GM18858 (cell line): ENCODE measurements around the gene TBC1D20.
"Not testable (repeated sequence)": the region's sequence is repeated elsewhere in the genome, so short reads cannot be mapped to it uniquely, and the experiment has no call there.

Experiments
- ATAC-seq: cut with Tn5 transposase; IDR thresholded peaks from one replicate; pipeline ENCODE4 v1.9.1; 2021; ENCODE audit not compliant: unreplicated experiment

The TBC1D20 gene, protein sequence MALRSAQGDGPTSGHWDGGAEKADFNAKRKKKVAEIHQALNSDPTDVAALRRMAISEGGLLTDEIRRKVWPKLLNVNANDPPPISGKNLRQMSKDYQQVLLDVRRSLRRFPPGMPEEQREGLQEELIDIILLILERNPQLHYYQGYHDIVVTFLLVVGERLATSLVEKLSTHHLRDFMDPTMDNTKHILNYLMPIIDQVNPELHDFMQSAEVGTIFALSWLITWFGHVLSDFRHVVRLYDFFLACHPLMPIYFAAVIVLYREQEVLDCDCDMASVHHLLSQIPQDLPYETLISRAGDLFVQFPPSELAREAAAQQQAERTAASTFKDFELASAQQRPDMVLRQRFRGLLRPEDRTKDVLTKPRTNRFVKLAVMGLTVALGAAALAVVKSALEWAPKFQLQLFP

DNA sequence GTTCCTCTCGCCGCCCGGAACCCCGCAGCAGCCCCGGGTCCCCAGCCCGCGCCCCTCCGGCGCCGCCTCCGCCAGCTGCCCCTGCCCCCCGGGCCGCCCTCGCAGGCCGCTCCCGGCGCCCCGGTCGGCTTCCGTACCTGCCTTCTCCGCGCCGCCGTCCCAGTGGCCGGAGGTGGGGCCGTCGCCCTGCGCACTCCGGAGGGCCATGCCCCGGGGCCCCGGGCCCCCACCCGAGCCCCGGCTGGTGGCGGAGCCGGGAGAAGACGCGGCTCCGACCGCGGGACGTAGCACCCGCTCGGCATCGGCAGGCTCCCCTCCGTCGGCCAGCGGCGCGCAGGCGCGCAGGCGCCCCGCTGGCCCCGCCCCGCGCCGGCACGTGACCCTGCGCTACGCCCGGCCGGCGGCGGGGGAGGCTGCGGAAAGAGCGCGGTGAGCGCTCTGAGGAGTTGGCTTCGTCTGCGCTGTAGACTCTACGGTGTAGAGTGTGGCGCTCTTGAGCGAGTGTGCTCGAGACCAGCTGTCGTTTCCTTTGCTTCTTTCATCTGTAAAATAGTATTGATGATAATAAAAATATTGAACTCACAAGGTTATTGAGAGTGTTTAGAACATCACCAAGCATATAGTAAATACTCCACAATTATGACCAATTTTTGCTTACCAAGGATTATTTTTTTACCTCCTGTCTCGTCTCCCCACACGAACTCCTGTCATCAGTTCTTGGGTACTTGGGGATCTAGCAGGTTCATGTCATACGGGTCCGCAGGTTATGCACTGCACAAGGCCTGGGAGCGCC, at the start of gene TBC1D20:
TSS of gene TBC1D20 (minus strand) at position 335 of the 793 bp plus-strand sequence. CDS start at position 207, 128 bp downstream.
- ATAC-seq: peak; percentile 84

DNA sequence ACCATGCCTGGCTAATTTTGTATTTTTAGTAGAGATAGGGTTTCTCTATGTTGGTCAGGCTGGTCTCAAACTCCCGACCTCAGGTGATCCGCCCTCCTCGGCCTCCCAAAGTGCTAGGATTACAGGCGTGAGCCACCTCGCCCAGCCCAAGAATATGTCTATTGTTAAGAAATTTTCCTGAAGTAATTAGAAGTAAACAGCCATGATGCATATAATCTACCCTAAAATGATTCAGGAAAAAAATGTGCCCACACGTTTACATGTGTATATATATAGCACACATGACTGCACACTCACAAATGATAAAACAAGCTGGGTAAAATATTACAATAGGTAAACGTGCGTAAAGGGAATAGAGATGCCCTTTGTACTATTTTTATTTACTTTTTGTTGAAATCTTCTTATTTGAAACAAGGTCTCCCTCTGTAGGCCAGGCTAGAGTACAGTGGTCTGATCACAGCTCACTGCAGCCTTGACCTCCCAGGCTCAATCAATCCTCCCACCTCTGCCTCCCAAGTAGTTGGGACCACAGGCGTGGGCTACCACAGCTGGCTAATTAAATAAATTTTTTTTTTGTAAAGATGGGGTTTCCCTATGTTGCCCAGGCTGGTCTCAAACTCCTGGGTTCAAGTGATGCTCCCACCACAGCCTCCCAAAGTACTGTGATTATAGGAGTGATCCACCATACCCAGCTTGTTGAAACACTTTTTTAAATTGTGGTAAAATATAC, 48.2 kb upstream of the TBC1D20 start:
- not testable (repeated sequence) for ATAC-seq

DNA sequence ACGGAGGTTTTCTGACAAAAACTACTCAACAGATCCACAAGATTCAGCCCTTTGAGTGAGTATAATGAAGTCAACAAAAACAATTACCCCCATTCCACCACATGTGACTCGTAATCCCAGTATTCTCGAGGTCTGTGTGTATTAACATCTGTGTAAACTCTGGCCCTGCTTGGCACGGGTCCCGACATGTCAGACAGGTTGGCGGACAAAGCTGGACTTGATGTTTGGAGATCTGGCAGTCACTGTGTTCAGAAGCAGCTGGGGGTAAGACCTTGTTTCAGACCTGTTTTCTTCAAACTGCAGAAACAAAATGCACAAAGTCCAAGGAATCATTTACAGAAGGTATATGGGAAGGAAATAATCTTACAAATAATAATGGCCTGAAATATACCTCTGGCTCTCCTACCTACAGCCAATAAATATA, 46.0 kb upstream of the TBC1D20 start:
- ATAC-seq: not testable (repeated sequence)

DNA sequence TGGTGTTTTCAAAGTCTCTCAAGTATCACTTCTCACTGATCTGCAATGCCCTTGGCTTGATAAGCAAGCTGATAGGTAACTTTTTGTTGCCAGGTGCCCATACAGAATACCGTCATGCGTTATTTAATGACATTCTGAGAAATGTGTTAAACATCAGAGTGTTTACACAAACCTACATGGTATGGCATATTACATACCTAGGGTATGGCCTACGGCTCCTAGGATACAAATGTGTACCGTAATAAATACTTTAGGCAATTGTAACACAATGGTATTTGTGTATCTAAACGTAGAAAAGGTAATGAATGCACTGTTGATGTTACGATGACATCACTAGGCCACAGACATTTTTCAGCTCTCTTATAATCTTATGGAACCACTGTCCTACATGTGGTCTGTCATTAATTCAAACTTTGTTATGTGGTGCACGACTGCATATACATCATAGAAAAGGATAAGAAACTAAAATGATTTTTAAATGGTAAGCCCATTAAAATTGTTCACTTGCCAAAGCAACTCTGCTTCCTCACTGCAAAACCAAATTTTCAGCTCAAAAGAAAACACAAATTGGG, 45.5 kb upstream of the TBC1D20 start:
- no peak for ATAC-seq

DNA sequence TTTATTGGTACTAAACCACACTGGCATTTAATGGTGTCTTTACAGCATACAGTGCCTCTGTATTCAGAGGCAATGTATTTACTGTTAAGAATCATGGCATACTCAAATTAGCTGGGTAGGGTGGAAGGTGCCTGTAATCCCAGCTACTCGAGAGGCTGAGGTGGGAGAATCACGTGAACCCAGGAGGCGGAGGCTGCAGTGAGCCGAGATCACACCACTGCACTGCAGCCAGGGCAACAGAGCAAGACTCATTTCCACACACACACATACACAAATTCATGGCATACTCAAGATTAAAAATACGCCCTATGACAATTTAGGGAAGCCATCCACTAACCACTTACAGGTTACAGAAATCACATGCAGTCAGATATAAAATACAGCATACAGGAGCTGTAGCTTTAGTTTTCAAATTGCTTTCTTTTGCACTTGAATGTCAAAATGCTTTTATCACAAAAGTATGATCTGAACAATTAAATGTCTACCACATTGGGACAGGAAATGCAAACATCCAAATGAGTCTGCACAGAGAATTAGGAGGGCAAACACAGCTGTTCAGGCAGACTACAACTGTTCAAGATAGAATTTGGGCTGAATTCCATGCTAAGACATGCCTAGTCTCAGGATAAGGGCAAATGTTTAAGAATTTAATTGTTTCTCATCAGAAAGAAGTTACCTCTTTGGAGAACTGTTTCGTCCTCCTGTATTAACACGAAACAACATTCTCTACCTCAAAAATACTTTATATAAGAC, 44.8 kb upstream of the TBC1D20 start:
- no peak for ATAC-seq

DNA sequence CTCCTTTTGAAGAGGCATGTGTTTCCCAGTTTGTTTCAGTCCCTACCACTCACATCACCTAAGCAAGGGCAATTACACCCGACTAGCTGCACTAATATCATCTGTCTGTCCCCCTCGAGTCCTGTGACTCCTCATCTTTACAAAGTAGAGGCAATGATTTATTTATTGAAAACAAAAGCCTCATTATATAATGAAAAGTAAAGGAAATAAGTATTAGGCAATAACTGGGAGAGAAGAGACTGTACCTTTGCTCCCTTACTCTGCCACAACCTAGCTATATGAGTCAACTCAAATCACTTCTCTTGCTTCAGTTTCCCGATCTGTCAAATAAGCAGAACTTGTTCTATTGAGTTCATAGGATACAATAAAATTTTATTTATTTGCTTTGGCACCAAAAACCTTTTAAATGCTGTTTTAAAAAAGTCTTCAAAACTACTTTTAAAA, 42.3 kb upstream of the TBC1D20 start:
- no peak for ATAC-seq

DNA sequence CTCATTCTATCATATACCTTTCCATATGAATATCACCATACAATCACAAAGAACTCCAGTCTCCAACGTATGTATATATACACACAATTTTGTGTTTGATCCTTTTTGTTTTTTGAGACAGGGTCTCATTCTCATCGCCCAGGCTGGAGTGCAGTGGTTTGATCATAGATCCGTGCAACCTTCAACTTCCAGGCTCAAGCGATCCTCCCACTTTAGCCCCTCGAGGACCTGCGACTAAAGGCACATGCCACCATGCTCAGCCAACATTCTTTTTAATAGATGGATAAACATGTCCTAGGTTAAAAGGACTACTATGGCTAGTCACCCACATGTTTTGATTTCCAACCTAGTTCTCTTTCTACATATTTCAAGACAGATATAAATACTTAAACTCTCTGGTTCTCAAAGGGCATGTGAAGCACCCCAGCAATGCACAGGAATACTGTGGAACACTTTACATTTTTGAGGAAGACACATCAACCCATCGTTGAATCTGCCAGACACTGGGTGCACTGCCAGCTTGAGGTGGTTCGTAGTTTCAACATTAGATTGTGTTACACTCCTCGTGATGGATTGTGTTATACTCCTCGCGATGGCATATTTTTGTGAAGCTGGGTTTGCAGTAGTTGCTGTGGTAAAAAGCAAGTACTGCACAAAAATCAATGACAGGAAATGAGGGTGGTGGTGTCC, 40.9 kb upstream of the TBC1D20 start:
- ATAC-seq: no peak

DNA sequence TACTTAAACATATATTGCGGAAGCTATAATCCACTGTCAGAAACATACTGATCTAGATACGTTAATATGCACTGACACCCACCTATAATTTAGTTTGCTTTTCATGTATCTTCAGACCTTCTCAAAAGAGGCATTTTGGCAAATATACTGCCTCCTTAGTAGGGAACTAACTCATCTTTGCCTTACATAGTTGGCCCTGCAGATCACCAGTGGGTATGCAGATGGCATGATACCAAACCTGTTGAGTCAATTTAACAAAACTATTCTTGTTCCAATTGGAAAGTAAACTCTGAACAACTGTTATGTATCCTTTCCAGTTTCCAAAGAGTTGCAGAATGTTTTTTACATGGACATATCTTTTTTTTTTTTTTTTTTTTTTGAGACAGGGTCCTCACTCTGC, 35.6 kb upstream of the TBC1D20 start:
- ATAC-seq: no peak

DNA sequence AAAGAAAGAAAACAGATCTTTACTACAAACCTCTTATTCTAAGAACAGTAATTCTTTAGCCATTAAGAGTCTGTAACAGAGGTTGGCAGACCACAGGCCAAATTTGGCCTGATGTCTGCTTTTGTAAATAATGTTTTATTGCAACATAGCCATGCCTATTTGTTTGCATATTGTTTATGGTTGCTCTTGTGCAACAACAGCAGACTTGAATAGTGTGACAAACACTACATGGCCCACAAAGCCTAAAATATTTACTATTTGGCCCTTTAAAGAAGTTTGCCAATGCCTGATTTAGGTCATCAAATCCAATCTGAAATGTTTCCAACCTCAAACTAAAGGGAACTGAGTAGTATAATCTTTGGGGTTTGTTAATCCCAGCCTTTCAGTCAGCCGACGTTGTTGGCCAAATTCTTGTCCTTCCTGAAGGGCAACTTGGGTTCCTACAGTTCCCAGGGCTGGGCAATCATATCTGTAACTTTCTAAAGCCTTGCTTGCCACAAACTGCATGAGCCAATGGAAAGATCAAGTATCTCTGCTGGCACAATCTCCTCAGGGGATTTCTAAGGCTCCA, 33.9 kb upstream of the TBC1D20 start:
- no peak for ATAC-seq

DNA sequence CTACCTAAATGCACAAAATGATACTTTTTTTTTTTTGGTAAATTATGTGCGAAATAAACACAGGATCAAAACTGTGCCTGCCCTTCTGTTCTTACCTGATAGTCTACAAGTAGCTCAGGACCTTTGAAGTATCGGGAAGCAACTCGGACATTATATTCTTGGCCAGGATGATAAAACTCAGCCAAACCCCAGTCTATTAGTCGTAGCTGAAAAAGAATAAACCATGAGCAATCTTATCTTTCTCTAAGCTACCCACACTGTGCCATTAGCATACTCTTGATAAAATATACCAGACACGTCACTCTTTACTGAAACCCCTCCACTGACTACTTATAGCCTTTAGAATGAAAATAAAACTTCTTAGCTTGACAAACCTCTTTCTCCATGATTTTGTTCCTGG, 29.8 kb upstream of the TBC1D20 start:
- ATAC-seq: no peak

DNA sequence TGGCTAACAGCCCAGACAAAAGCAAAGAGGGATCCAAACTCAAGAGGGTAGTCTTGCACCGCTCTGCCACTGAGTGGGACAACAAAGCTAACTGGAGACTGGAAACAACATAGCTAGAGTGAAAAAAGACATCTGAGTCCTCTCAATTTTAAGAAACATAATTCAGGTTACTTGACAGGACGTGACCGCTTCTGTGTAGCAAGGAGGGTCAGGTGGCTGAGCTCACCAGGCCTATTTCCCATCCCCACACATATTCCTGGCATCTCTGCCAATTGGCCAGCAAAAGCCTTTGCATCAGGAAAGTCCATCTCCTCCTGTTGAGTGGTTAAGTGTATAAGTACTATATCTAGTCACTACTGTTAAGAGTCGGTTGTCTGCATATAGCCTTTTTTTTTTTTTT, 25.3 kb upstream of the TBC1D20 start:
- no peak for ATAC-seq

DNA sequence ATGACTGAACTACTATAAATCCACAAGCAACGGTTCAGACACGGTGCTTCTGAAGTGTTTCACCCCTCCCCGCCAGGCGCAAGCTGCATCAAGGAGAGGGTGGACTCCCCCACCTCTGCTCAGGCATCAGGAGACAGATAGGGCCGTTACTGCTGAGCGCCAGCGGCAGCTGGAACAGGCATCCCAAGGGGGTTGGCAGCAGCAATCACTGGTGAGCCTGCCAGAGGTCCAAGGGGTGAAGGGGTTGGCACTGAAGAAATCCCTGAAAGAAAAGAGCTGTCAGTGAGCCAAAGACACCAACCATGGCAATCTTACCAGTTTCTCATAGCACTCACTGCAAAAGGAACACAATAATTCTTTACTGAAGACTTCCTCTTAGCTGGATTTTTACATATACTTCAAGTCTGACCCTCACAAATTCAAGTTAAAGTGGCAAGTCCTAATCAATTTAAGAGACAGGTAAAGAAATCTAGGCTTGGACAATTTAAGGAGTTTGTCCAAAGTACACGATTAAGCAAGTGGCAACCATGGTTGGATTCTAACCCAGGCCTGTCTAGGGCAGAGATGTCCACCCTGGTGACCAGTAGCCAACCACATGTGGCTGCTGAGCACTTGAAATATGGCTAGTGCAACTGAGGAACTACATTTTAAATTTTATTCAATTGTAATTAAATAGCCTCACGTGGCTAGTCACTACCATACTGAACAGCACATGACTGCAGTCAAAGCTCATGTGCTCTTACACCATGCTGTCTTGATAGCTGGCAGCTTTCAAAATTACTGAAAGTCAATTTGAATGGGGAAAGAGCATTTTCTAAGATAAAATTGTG, 21.7 kb upstream of the TBC1D20 start:
- ATAC-seq: no peak

DNA sequence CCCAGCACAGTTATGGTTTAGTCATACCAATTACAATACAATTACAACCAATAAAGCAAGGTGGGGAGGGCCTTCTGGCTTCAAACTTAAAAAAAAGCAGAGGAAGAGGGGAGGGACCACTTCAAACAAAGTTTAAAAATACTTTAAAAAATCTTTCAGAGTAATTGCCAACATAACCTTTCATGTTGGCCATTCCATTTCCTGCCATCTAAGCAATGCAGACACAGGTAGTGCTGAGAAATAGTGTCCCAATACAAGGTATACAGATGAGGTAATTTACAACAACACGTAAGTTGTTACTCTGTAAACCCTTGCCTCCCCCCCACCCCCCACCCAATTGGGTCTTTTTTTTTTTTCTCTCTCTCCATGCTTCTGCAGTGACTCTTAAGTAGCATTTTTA, 18.8 kb upstream of the TBC1D20 start:
- no peak for ATAC-seq

DNA sequence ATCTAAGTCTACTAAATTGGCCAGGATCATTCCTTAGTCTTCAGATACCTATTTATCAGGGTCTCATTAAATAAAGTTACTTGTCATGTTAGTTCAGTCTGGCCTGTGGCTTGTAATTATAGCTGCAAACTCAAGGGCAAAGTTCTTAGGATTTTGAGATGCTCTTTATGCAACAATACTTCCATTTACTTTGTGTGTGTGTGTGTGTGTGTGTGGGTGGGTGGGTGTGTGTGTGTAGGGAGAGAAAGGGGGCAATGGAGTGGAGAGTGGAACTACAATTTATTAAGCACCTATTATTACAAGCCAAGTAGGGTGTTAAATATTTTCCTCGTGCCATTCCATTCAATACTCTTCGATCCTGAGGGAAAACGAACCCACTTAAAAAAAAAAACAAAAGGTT, 17.7 kb upstream of the TBC1D20 start:
- ATAC-seq: no peak

DNA sequence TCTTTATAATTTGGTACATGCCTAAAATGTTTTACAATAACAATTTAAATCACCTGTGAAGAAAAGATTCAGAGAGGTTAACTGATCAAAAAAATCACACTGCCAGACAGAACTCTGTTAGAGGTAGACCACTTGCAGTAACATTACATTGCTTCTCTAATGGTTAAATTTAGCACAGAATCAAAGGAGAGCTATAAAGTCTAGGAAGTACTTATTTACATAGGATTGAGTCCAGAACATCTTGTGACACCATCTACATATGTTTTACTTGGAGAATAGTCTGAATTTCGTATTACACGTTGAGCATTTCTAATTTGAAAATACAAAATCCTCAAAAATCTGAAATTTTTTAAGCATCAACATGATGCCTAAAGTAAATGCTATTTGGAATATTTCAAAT, 17.2 kb upstream of the TBC1D20 start:
- no peak for ATAC-seq

DNA sequence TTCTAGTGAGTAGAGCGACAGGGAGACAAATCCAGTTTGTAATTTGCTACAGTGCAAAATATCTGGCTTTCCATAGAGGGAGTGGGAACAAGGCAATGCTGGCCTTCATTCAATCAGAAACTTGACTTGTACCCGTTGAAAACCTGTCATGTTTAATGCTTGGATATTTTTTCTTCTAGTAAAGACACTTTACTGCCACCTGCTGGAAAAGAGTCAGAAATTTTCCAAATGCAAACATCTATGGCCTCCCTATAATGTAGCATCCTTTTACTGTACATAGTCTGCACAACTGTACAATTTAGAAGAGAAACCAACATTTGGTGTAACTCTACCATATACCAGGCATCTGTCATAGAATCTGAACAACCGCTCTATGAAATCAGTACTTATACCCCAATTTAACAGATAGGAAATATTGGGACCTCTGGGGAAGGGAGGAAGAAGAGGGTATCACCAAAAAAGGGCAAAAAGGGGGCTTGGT, 16.7 kb upstream of the TBC1D20 start:
- no peak for ATAC-seq

DNA sequence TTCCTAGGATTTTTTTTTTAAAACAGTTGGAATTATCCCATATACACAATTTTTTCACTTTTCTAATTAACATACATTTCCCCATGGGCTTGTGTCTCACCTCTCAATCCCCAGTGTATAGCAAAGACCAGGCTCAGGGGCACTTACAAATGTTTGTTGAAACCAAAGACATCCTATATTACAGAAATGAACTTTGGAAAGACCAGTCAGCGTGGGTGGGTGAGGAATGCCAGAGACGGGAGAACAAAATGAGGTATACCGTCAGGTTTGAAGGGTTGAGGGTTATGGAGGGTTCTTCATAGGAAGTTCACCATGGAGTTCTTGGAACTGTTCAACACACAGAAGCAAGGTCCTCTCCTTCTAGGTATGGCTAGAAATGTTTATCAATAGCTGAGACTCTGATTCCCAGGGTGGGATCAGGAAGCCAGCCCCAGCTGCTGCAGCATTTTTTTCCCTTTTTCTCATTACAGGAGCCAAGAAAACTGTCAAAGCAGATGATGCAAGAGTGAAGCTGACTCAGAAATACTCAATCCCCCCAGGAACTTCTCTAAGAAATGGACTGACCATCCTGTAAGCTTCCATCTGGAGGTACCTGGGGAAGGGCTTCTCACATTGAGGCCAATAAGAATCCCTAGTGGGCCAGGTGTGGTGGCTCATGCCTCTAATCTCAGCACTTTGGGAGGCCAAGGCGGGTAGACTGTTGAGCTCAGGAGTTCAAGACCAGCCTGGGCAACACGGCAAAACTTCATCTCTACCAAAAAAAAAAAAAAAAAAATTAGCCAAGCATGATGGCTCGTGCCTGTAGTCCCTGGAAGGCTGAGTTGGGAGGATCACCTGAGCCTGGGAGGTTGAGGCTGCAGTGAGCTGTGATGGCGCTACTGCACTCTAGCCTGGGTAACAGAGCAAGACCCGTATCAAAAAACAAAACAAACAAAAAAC, 15.9 kb upstream of the TBC1D20 start:
- ATAC-seq: no peak
